HG02623 (cell line): ENCODE measurements around the gene STK4.
"Not testable (repeated sequence)": the region's sequence is repeated elsewhere in the genome, so short reads cannot be mapped to it uniquely, and the experiment has no call there.

Experiments used
- ATAC-seq: cut with Tn5 transposase; IDR thresholded peaks from one replicate; pipeline ENCODE4 v1.9.1; 2021; ENCODE audit warnings: moderate library complexity; ENCODE audit not compliant: unreplicated experiment

The STK4 gene

DNA sequence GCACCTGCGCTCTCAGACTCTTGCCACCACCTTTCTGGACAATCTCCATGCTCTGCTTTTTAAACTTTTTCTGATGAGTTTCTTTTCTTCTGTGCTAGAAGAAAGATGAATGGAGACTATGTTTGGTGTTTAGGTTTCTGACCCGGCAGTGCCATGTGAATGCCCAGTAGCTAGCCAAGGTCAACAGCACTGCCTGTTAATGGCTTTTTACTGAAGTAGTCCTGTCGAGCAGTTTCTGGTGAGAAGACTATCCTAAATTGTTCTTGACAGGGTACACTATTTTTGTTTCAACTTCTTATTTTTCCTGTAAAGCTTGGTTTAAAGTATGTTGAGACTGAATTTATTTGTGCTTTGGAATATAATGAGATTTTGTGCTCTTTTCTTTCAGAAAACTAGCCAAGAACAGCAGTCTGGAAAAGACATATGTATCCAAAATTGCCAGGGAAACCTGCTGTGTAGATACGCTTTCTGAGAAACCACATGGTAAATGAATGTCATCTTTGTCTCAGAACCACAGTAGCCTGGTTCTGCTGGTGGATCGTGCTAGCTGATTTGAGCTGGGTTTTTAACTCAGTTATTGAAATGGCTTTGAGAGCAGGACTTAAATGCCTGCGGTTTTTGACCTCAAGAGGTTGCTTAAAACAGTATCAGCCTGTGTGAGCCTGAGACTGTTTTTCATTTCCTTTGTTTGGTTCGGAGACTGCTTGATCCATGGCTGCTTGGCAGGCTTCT is 86.6 kb downstream of the STK4 start:
- ATAC-seq = no peak

DNA sequence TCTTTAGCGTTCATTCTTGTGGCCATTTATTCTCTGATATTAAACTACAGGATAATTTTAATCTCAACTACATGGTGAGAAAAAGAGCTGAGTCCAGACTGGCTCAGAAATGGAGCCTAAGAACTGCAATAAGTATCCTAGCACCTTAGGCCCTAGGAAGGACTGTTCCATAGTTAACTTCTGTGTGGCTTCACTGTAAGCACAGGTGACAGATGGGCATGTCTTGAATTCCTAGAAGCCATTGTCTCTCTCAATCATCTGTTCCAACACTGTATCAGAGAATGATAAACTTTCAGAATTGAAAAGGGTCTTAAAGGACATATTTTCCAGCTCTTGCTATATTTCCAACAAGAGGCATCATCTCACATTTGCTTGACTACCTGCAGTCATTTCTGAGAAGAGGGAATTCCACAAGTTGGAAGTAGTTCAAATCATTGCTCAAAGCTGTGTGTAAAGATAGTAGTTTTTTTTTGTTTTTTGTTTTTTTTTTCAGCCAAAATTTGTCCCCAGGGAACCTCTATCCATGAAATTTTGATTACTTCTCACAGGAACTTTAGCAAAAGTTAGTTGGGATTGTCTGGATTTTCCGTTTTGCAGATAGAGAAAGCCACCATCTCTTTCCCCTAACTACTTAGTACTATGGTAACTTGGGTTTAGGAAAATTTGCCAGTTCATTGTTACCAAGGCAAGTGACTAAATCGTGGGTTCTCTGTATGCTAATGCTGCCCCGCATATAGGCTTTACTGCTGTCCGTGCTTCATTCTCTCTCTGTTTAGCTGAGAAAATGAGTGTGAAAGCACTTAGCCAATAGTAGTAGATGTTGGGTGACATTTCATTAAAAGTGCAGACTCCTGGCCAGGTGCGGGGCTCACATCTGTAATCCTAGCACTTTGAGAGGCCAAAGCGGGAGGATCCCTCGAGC is 87.4 kb downstream of the STK4 start:
- no peak for ATAC-seq

DNA sequence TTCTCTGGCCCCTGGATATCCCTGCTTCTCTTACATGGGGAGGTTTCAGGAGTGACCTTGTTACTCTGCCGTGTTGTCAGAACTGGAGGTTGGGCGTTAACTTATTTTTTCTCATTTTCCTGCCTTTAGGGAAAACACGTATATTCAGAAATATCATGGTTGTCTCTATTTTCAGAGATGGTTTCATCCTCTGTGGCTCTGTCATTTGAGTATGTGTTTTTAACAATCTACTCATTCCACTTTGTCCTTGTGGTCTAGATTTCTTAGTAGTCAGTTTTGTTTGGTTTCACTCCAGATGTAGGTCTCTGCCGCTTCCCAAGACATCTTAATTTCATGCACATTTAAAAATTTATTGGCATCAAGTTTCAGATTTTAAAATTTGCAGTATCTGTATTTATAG is 88.7 kb downstream of the STK4 start:
- ATAC-seq = no peak

DNA sequence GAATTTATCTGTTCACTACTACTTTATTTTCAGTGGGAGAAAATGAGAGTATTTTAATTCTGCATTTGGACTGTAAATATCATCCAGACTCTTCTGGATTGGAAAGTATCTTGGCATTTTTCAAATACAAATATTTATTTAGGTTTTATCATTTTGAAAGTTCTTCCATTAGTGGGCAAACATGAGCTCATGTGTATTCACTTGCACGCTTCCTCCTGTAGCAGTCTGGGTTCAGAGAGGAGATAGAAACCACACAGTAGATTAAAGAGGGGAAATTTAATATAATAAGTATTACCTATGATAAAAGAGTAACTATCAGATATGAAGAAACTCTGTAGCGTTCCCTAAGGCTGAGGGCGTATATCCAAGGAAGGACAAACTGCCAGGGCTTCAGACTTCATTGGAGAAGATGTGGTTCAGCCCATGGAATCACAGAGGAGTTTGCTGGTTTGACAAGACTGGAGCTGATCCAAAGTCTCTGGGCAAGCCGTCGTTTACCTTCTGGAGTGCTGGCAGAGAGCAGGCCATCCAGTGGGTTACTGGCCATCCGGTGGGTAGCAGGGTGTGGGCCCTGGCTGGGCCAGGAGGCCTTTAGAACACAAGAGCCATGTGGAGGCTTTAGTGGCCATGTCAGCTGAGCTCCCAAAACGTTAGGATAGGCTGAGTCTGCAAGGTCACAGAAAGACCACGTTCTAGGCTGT is 90.3 kb downstream of the STK4 start:
- no peak for ATAC-seq

DNA sequence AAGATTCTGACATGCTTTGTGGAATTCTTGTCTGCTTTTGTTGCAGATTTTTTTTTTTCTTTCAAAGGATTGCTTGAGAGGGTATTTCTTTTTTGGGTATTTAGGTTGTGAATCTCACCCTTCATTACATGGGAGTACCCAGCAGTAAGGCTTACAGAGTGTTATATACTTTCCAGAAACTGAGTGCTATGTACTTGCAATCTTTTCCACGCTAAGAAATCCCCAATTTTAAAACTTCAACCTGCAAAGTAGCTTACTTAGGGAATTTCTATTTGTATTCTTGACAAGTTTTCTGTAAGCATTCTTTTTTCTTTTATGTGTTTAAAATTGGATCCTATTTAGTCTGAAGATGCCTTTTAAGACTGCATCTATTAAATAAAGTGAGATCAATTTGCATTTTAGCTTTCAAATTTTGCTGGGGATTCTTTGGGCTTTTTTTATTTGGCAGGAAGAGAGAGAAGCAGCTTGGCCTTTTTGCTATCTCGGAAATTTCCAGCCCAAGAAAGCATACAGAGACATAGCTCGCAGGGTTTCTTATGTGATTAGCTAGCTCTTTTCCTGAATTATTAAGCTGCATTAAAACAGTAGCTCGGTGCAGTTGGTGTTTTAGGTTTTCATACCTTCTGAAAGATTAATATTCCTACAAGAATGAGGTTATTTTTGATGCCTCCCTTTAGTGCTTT is 92.0 kb downstream of the STK4 start:
- no peak for ATAC-seq

DNA sequence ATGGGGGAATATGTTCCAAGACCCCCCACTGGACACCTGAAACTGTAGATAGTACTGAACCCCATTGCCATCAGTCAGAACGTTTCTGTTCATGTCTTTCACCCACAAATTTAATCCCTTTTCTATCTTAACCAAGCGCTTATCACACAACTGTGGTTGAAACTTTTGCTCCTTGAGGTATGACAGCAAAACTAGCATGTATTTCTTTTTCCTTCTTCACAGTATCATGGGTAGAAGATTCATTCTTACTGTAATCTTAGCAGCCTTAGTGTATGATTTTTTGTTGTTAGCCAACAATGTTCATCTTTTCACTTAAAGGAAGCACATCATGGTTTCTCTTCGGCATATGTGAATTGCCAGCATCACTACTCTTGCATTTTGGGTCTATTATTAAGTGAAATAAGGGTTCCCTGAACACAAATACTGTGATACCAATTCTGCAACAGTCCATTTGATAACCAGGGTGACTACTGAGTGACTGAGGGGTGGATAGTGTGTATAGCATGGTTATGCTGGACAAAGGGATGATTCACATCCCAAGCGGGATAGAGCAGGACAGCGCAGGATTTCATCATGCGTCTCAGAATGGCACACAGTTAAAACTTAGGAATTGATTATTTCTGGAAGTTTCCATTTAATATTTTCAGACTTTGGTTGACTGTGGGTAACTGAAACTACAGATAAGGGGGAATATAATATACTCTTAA is 92.9 kb downstream of the STK4 start:
- no peak for ATAC-seq

DNA sequence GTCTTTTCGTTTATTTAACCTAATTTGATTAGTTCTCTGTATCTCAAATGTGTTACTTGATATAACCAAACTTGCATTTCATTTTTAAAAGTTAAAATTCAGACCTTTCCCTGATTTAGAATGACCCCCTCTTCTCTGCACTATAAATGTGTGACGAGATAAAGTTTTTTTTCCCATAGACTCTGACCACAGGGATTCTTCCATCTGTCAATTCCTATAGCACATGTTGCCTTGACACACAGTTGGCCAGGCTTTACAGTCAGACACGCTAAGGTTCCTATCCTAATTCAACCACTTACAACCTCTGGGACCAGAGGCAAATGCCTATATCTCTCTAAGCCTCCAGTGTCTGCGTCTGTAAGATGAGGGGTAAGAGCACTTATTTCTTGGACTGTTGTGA is 94.0 kb downstream of the STK4 start:
- ATAC-seq = no peak

DNA sequence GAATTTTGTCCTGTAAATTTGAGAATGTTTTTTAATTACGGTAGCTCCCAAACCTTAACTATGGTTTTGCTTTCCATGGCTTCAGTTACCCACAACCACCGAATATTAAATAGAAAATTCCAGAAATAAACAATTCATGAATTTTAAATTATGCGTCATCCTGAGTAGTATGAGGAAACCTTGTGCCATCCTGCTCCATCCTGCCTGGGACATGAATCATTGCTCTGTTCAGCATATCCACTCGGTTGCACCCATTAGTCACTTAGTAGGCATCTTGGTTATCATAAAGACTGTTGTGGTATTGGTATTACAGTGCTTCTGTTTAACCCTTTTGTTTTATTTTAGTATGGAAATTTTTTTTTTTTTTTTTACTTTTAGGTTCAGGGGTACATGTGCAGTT is 94.9 kb downstream of the STK4 start:
- no peak for ATAC-seq

DNA sequence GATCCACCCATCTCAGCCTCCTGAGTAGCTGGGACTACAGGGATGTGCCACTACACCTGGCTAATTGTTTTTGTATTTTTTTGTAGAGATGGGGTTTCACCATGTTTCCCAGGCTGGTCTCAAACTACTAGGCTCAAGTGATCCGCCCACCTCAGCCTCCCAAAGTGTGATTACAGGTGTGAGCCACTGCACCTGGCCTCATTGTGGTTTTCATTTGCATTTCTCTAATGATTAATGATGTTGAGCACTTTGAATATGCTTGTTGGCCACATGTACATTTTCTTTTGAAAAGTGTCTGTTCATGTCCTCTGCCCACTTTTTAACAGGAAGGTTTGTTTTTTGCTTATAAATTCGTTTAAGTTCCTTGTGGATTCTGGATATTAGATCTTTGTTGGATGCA is 96.8 kb downstream of the STK4 start:
- not testable (repeated sequence) for ATAC-seq

DNA sequence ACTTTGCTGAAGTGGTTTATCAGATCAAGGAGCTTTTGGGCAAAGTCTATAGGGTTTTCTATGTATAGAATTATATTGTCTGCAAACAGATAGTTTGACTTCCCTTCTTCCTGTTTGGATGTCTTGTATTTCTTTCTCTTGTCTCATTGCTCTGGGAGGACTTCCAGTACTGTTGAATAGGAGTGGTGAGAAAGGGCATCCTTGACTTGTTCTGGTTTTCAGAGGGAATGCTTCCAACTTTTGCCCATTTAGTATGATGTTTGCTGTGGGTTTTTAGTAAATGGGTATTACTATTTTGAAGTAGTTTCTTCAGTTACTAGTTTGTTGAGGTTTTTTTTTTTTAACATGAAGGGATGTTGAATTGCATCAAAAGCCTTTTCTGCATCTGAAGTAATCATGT is 98.5 kb downstream of the STK4 start:
- no peak for ATAC-seq

DNA sequence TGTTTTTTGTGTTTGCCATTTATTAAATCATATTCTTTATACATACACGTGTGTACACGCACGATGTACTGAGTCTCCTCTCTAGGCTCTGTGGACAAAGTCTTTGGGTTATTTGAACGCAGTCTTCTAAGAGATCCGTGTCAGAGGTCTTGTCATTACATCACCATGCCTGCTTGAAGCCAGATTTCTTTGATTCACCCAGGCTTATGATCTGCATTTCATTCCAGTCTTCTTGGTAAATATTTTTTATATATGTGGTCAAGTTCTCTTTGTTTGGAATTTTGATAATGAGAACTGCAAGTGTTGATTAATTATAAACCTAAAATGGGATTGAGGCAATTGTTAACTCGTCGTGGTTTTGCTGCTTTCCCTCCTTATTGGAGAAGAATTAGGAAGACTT is 100.1 kb downstream of the STK4 start:
- ATAC-seq = no peak

DNA sequence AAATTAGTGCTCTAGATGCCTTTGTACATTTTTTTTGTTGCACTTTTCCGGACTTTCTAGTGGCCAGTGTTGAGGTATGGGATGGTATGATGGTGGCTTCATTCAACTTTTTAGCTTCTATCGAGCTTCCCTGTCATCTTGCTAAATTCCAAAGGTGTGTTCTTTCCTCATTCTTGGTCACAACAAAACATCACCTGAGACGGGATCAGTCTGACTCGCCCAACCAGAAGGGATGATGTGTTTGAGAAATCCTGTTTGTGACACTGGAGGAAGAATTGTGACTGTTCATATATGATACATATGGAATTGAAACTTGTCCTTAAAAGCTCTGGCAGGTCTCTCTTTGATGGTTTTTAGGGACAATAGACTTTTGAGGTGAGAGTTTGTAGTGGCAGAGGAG is 100.8 kb downstream of the STK4 start:
- no peak for ATAC-seq

DNA sequence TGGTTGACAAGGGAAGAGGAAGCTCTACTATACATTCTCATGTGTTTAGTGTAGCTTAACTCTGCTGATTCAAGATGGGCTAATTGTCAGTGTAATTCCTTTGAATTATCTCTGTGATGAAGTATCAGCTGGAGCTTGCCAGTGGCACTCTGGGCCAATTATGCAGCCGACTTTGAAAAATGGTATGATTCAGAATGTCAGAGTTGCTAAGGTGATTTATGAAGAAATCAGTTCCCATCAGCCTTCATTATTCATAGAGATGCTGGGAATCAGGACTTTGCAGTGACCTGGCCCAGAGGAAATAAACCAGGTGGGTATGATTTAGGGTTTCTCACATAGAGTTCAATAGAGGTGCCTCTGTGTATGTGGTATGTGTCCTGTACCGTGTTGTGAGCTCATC is 101.2 kb downstream of the STK4 start:
- ATAC-seq = no peak

DNA sequence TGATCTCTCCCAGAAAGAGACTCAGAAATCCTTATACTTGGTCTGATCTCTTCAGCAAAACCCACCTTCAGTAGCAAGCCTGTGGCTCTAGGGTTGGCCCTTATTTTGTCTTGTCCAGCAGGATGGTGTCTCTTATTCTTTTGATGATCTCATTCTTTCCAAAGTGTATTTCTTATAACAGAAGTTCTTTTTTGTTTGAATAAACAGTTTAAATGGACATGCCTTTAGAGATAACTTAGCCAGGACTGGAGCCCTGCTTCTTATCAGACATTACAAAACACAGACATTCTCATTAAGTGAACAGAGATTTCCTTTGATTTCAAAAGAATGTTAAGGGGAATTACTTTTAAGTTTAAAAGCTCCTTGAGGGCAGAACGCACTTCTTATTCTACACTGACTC is 102.9 kb downstream of the STK4 start:
- no peak for ATAC-seq

DNA sequence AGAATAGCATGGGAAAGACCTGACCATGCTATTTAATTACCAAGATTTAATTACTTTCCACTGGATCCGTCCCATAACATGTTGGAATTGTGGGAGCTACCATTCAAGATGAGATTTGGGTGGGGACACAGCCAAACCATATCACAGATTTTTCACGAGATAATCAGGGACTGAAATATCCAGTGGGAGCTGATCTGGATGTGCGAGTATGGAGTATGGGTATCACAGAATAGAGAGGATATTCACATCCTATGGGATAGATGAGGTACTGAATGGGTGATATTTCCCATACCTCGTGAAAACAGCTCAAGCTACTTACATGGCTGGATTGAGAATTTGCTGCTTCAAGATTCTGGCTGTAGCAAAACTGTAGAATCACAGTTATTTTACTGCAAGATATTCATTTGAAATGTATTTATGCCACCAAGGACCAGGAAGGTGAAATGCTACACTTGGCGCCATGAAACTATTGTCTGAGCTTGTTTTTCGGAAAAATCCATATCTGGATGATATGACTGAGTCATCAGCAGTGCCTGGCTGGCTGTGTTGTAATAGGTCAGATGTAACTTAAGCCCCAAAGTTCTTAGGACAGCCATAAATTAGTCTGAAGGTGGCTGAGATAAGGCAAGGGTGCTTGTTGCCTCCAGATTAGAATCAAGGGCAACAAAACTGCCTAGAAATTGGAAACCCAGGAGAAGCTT is 104.8 kb downstream of the STK4 start:
- ATAC-seq = no peak

DNA sequence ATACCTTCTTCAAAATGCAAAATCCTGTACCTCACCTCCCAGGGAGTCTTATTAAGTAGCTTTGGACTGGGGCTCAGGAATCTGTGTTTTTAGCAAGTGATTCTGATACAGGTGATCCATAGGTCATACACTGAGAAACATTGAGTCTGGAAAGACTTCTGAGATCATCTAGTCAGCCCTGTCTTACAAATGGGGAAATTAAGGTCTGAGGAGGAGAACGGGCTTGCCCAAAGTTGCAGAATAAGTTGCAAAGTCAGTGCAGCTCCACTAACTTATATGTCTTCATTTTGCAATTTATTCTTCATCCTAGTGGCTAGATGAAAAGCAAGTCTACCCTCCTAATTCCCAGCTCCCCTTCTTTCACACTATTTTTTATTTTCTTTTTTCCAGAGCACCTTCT is 105.8 kb downstream of the STK4 start:
- no peak for ATAC-seq

DNA sequence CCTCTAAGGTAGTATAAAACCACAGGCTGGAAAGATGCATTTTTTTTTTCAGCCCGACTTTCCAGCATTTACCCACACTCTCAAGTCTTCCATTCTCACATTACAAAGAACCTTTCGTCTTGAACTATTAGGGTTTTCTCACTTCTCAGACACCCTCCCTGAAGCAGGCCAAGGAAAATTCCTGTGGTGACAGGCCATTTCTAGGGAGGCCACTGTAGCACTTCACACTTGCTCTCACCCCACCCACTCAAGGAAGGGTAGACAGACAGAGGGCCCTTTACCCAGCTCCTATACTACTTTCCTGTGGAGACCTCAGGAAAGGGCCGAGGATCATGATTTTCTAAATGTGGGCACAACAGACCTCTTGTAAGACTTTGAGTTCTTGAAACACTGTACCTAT is 106.9 kb downstream of the STK4 start:
- no peak for ATAC-seq

DNA sequence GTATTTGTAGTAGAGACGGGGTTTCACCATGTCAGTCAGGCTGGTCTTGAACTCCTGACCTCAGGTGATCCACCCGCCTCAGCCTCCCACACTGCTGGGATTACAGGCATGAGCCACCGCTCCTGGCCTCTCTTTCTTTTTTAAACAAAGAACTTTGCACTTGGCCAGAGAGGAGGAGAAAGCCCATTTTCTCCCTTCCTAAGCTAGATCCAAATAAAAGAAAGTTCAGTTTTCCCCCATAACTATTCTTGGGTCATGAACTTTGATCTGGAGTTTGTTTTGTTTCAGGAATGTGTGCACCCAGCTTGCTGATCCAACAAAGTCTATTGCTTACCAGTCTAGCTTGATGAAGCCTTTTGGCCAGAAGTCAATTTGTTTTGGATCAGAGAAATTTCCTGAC is 111.2 kb downstream of the STK4 start:
- ATAC-seq = no peak

DNA sequence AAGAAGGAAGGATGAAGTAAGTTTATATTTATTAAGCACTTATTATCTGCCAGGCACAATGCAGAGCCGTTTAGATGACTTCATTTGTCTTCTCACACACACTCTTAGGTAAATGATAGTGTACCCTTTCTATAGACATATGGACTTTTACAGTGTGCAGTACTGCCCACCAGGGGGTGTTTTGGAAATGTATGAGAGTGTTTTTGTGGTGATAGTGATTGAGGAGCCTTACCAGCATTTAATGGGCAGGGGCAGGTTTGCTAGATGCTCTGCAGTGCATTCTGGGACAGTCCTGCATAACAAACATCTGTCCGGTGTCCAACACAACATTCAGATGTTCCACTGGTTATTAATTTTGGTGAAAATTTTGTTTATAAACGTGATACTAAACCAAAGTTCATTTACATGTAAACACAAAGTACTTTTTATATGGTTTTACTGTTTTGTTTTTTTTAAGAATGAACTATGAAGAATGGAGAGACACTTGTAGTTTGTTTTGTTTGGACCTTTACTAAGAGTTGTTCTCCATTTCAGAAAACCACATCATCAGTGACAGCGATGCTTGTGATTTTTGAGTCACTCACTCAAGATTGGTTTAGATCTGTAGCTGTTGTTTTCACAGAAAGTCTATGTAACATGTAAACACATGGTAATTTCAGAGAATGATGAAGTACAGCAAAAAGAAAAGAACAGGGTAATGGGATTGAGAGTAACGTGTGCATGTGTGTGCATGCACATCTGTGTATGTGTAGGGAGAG is 114.7 kb downstream of the STK4 start:
- ATAC-seq = no peak
